Measurements from ENCODE around the gene WNT6. TPM values are rescaled to one million over a fixed set of nuclear protein-coding genes. Genes with fewer than 3 reads are reported as not detected.
A peak's percentile ranks its signal among the peaks of the same experiment; 100 is the strongest.

Gene WNT6
- total RNA-seq, 1 donor from 2014 or later: 2.6 TPM

DNA sequence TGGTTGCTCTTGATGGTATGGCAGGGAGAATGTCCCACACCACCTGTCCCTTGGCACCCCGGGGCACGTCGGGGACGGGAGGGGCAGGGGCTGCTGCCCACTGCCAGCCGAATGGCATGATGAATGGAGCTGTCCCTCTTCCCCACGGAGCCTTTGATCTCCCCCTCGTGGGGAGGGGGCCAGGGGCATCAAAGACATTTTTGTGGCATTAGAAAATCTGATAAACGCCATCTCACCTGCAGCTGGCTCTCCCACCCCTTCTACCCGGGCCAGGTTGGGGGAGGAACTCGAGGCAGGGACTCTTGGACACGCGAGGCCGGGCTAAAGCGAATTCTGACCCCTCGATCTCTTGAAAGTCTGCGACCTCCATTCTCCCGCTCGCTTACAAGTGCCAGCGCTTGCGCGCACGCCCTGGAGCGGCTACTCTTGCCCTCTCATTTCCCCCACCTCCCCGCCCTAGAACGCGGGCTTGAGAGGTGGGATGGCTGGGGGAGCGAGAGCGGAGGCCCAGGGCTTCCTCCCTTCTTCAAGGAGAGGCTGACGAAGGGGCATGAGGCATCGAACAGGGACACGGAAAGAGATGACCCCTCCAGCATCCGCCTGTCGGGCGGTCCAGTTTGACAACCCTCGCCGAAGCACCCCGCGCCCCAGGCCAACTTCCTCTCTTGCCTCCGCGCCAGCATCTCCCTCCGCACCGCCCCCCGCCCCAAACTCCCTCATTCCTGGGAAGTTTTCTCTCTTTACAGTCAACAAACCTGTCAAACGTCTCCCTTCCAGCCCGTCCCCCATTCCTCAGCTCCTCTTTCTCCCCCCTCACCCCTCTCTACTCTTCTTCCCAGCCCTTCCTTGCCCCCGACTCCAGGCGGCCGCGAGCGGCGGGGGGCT lies 692 bp upstream of the WNT6 start:
- Histone ChIP-seq H3K27me3 (ENCODE audit: insufficient read depth, low read length) (peaks cover 78% of the 10 kb centered on the region), H4K20me1 (ENCODE audit: insufficient read depth, low read length) (peaks cover 8% of the 10 kb centered on the region), H3K9me3 (ENCODE audit: insufficient read depth, low read depth, low read length) (no peaks in the 10 kb centered on the region), H2AFZ (ENCODE audit: low read depth, low read length) (no peak overlapping the region), H3K79me2 (ENCODE audit: insufficient read depth, low read length) (no peaks in the 10 kb centered on the region), H3K9ac (ENCODE audit: low read length) (no peak overlapping the region), H3K27ac (ENCODE audit: low read depth, low read length) (no peak overlapping the region), H3K4me3 (ENCODE audit: insufficient read depth, low read depth, low read length) (no peak overlapping the region), H3K4me1 (ENCODE audit: insufficient read depth, low read length) (no peaks in the 10 kb centered on the region), H3K36me3 (ENCODE audit: insufficient read depth, low read length) (no peaks in the 10 kb centered on the region), H3K4me2 (ENCODE audit: low read length) (peak overlapping the region; percentile 46)
- H3K27ac Mint-ChIP-seq (ENCODE audit: unreplicated experiment): peak overlapping the region; percentile 62
- peak; percentile 95 for TF ChIP-seq EZH2 (IDR thresholded peaks at IDR 0.05; ENCODE audit: insufficient read depth, low read length)
- TF ChIP-seq, protein P1, sequence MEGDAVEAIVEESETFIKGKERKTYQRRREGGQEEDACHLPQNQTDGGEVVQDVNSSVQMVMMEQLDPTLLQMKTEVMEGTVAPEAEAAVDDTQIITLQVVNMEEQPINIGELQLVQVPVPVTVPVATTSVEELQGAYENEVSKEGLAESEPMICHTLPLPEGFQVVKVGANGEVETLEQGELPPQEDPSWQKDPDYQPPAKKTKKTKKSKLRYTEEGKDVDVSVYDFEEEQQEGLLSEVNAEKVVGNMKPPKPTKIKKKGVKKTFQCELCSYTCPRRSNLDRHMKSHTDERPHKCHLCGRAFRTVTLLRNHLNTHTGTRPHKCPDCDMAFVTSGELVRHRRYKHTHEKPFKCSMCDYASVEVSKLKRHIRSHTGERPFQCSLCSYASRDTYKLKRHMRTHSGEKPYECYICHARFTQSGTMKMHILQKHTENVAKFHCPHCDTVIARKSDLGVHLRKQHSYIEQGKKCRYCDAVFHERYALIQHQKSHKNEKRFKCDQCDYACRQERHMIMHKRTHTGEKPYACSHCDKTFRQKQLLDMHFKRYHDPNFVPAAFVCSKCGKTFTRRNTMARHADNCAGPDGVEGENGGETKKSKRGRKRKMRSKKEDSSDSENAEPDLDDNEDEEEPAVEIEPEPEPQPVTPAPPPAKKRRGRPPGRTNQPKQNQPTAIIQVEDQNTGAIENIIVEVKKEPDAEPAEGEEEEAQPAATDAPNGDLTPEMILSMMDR (IDR thresholded peaks at IDR 0.05; ENCODE audit: insufficient read depth, low read depth, low read length): no peak
- FAIRE-seq: no peak
- peak overlapping the region; percentile 74 for H3K4me3 Mint-ChIP-seq (ENCODE audit: unreplicated experiment)
- peaks cover 6% of the 10 kb centered on the region for H3K36me3 Mint-ChIP-seq (ENCODE audit: low read depth, unreplicated experiment)
- peaks cover 3% of the 10 kb centered on the region for H3K9me3 Mint-ChIP-seq (ENCODE audit: unreplicated experiment)
- H3K4me1 Mint-ChIP-seq (ENCODE audit: low read depth, unreplicated experiment): peaks cover 23% of the 10 kb centered on the region
- peaks cover 85% of the 10 kb centered on the region for H3K27me3 Mint-ChIP-seq (ENCODE audit: low read depth, unreplicated experiment)
- no peak for DNase-seq (ENCODE audit: low read depth)

GRCh38 chr2:218859988-218860831 lies 605 bp downstream of the WNT6 start:
- H3K36me3 Mint-ChIP-seq (ENCODE audit: low read depth, unreplicated experiment): peaks cover 6% of the 10 kb centered on the region
- peaks cover 19% of the 10 kb centered on the region for H3K4me1 Mint-ChIP-seq (ENCODE audit: low read depth, unreplicated experiment)
- no peaks in the 10 kb centered on the region for H3K9me3 ChIP-seq (ENCODE audit: insufficient read depth, low read depth, low read length)
- peak overlapping the region; percentile 55 for H3K4me2 ChIP-seq (ENCODE audit: low read length)
- H3K9me3 Mint-ChIP-seq (ENCODE audit: unreplicated experiment): no peaks in the 10 kb centered on the region
- no peak overlapping the region for H3K9ac ChIP-seq (ENCODE audit: low read length)
- no peak overlapping the region for H3K27ac Mint-ChIP-seq (ENCODE audit: unreplicated experiment)
- H3K27me3 ChIP-seq (ENCODE audit: insufficient read depth, low read length): peaks cover 65% of the 10 kb centered on the region
- no peak overlapping the region for H3K27ac ChIP-seq (ENCODE audit: low read depth, low read length)
- peaks cover 8% of the 10 kb centered on the region for H4K20me1 ChIP-seq (ENCODE audit: insufficient read depth, low read length)
- H3K36me3 ChIP-seq (ENCODE audit: insufficient read depth, low read length): no peaks in the 10 kb centered on the region
- peak overlapping the region; percentile 76 for H3K4me3 Mint-ChIP-seq (ENCODE audit: unreplicated experiment)
- peaks cover 82% of the 10 kb centered on the region for H3K27me3 Mint-ChIP-seq (ENCODE audit: low read depth, unreplicated experiment)
- H3K4me1 ChIP-seq (ENCODE audit: insufficient read depth, low read length): no peaks in the 10 kb centered on the region
- peak; percentile 84 for TF ChIP-seq EZH2 (IDR thresholded peaks at IDR 0.05; ENCODE audit: insufficient read depth, low read length)
- TF ChIP-seq, protein P1 (IDR thresholded peaks at IDR 0.05; ENCODE audit: insufficient read depth, low read depth, low read length): no peak
- no peak for FAIRE-seq
- H3K4me3 ChIP-seq (ENCODE audit: insufficient read depth, low read depth, low read length): no peak overlapping the region
- H3K79me2 ChIP-seq (ENCODE audit: insufficient read depth, low read length): no peaks in the 10 kb centered on the region
- peak overlapping the region; percentile 63 for H2AFZ ChIP-seq (ENCODE audit: low read depth, low read length)
- DNase-seq (ENCODE audit: low read depth): no peak
